Activated CD8-positive, alpha-beta memory T cell treated with anti-CD3 and anti-CD28 coated beads, Interleukin-2, amount 10 ng/mL, durations not matched to agents 7 days and 5 days (primary cell): ENCODE data around the gene ST6GALNAC1. TPM values are rescaled to one million over a fixed set of nuclear protein-coding genes. Genes with fewer than 3 reads are reported as not detected.
"Not testable (repeated sequence)": the region's sequence is repeated elsewhere in the genome, so short reads cannot be mapped to it uniquely, and the experiment has no call there.

Source experiments
- ATAC-seq: fragments of 150-1000 bp; cut with Tn5 transposase; one replicate; pipeline ENCODE4 v1.10.0; 2021; ENCODE audit warnings: moderate library complexity
- CTCF ChIA-PET: fragments of 350-600 bp; sonication (Branson Sonifier 250); formaldehyde crosslinking; loops from one replicate; lab custom pipeline; 2021; ENCODE audit warnings: antibody characterized with exemption; lab: Charles Lee
- DNase-seq: peaks from one replicate; pipeline ENCODE4 v3.0.0-alpha.2; 2020
- H3K27ac Mint-ChIP-seq: one replicate; pipeline ENCODE4 v1.8.0; 2021; ENCODE audit warnings: mild to moderate bottlenecking, mixed read lengths
- H3K27me3 Mint-ChIP-seq: one replicate; pipeline ENCODE4 v1.8.0; 2021; ENCODE audit warnings: mixed read lengths
- H3K36me3 Mint-ChIP-seq: one replicate; pipeline ENCODE4 v1.8.0; 2021; ENCODE audit warnings: mild to moderate bottlenecking, mixed read lengths
- H3K4me1 Mint-ChIP-seq: one replicate; pipeline ENCODE4 v1.8.0; 2021; ENCODE audit warnings: mixed read lengths
- H3K4me3 Mint-ChIP-seq: one replicate; pipeline ENCODE4 v1.8.0; 2021; ENCODE audit warnings: mild to moderate bottlenecking, moderate library complexity, mixed read lengths
- H3K9me3 Mint-ChIP-seq: one replicate; pipeline ENCODE4 v1.8.0; 2022; ENCODE audit warnings: low read depth, mixed read lengths
- total RNA-seq, 2 experiments: library from RNA; stranded (reverse); gene quantifications; one replicate each; pipeline ENCODE4 v1.2.3, GENCODE V29; 2021

The ST6GALNAC1 gene
- total RNA-seq, 2 experiments from 2014 or later: not detected

DNA sequence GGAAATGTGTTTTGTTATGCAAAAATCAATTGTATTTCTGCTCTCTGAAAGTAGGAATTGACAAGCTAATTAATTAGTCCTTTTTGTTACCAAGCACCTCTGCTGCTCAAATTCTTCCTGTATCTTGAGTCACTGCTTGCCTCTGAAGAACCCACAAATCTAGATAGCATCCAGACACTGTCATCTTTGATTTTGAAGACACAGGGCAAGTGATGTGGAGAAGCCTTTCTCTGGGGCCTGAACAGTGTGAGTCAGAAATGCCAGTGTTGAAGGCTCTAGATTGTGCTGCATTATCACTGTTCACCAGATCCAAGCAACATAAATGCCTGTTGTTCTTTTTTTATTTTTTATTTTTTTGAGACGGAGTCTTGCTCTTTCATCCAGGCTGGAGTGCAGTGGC is 10.9 kb upstream of the ST6GALNAC1 start:
- no peak for ATAC-seq
- Mint-ChIP-seq H3K27me3 (peaks cover 14% of the 10 kb centered on the region), H3K36me3 (no peaks in the 10 kb centered on the region), H3K4me3 (no peak overlapping the region), H3K27ac (no peak overlapping the region), H3K9me3 (no peaks in the 10 kb centered on the region), H3K4me1 (peaks cover 14% of the 10 kb centered on the region)
- no peak for DNase-seq
- CTCF ChIA-PET: interaction anchor here (0.6 to 0.8 kb wide), 2 partner anchors 34 to 411 kb away, joined by 3 to 4 read pairs; no protein-coding TSS in a partner anchor

DNA sequence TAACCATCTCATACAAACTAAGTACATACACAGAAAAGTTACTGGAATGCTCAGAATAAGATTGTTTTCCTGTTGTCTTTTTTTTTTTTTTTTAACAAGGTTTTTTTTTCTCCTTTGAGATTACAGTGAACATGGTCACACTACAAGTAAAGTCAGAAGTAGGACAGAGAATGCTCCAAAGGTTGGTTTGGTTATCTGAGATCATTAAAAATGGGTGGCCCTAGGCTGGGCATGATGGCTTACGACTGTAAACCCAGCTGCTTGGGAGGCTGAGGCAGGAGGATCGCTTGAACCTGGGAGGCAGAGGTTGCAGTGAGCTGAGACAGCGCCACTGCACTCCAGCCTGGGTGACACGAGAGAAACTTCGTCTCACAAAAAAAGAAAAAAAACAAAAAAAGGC is 6.9 kb upstream of the ST6GALNAC1 start:
- CTCF ChIA-PET: no interaction called here
- Mint-ChIP-seq H3K9me3 (peaks cover 3% of the 10 kb centered on the region), H3K36me3 (peaks cover 3% of the 10 kb centered on the region), H3K27me3 (peaks cover 25% of the 10 kb centered on the region), H3K4me3 (no peak overlapping the region), H3K4me1 (no peaks in the 10 kb centered on the region), H3K27ac (no peak overlapping the region)
- ATAC-seq (no peak), DNase-seq (no peak)

DNA sequence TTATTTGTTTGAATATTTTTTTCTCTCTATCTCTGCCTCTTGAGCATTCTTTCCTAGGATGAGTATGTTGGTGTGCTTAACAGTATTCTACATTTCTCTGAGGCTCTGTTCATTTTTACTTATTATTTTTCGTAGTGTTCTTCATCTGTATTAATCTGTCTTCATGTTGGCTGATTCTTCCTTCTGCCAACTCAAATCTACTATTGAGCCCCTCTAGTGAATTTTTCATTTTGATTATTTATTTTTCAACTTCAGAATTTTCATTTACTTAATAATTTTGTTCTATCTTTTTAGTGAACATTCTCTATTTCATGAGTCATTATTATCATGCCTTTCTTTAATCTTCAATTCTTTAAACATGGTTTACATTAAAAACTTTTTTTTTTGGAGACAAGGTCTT is 3.2 kb upstream of the ST6GALNAC1 start:
- H3K36me3 Mint-ChIP-seq: peaks cover 3% of the 10 kb centered on the region
- CTCF ChIA-PET: no interaction called here
- H3K9me3 Mint-ChIP-seq: peaks cover 3% of the 10 kb centered on the region
- DNase-seq: no peak
- no peaks in the 10 kb centered on the region for H3K4me1 Mint-ChIP-seq
- no peak overlapping the region for H3K27ac Mint-ChIP-seq
- no peak for ATAC-seq
- H3K4me3 Mint-ChIP-seq: no peak overlapping the region
- H3K27me3 Mint-ChIP-seq: peaks cover 31% of the 10 kb centered on the region

DNA sequence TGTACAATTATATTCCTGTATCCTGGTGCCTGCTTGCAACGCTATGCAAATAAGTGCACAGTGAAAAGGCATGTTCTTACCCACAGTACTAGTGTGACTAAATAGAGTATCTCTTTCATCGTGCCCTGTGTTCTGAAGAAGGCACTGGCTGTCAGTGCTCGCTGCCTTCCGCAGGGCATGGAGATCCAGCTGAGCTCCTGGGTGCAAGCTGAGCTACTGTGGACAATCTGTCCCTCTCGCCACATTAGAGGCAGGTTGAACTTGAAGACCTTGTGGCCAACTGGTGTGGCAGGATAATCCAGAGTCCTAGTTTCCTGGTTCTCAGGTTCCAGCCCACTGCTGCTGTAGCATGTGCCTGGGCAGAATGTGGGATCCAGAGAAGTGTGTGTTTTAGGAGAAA is 1.9 kb upstream of the ST6GALNAC1 start:
- peaks cover 31% of the 10 kb centered on the region for H3K27me3 Mint-ChIP-seq
- peaks cover 3% of the 10 kb centered on the region for H3K9me3 Mint-ChIP-seq
- ATAC-seq (no peak), DNase-seq (no peak)
- CTCF ChIA-PET: no interaction called here
- H3K36me3 Mint-ChIP-seq: peaks cover 3% of the 10 kb centered on the region
- no peak overlapping the region for H3K27ac Mint-ChIP-seq
- H3K4me1 Mint-ChIP-seq: no peaks in the 10 kb centered on the region
- no peak overlapping the region for H3K4me3 Mint-ChIP-seq

DNA sequence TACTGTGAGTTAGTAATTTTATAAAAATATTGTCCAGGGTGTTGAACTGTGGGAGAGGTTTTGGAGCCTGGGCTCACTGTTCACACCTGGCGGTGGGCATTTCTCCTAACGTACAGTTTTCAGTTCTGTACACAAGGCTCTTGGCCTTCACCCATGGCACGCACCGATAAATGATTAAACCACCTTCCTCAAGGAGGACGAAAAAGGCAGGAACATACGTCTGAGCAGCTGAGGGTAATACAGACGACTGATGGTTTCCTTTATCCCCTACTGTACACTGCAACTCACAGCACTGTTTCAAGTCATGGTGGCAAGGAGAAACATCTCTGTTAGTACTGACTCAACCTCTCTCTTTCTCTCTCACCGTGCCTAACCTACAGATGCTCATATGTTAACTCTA is 1.4 kb upstream of the ST6GALNAC1 start:
- CTCF ChIA-PET: no interaction called here
- peaks cover 3% of the 10 kb centered on the region for H3K9me3 Mint-ChIP-seq
- H3K36me3 Mint-ChIP-seq: peaks cover 3% of the 10 kb centered on the region
- no peak for DNase-seq
- no peak overlapping the region for H3K4me3 Mint-ChIP-seq
- no peak overlapping the region for H3K27ac Mint-ChIP-seq
- H3K4me1 Mint-ChIP-seq: no peaks in the 10 kb centered on the region
- no peak for ATAC-seq
- H3K27me3 Mint-ChIP-seq: peaks cover 31% of the 10 kb centered on the region

DNA sequence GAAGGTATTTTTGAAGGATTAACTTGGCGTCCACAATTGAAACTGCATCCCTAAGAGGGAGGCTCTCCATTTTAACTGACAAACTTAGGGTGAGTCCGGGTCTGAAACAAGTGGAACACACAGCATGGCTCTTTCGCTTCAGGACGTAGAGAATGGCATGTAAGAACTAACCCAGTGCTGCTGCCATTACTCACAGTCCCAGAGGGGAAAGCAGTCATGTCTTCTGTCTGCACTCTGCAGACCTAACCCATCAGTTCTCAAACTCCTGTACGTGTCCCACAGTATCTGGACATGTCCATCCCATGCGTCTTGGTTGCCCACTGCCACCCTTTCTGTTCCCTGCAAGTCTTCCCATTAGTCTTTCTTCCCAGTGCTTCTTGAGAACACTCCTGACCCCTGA is 563 bp downstream of the ST6GALNAC1 start:
- H3K9me3 Mint-ChIP-seq: peaks cover 3% of the 10 kb centered on the region

DNA sequence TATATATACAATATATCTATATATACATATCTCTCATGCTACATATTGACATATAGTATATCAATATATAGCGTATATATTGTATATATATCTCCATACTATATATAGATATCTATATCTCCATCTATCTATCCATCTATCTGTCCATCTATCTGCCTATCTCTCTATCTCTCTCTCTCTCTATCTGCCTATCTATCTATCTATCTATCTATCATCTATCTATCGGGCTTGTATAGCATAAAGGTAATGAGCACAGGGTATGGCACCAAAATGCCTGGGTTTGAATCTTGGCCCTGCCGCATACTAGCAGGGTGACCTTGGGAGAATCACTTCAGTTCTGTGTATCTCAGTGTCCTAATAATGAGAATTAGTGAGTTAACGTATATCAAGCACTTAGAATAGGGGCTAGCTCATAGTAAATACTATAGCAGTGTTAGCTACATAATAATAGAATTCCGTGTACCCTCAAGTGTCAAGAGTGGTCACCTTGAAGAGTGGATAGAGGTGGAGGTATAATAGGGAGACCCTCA is 1.5 kb downstream of the ST6GALNAC1 start:
- Mint-ChIP-seq H3K36me3 (peaks cover 3% of the 10 kb centered on the region), H3K9me3 (peaks cover 3% of the 10 kb centered on the region), H3K4me3 (no peak overlapping the region), H3K27ac (no peak overlapping the region), H3K4me1 (no peaks in the 10 kb centered on the region), H3K27me3 (peaks cover 35% of the 10 kb centered on the region)
- no peak for ATAC-seq
- no peak for DNase-seq
- CTCF ChIA-PET: no interaction called here

More for the DNA sequence above, 563 bp downstream of the ST6GALNAC1 start:
- ATAC-seq (no peak), DNase-seq (no peak)
- H3K4me3 Mint-ChIP-seq: no peak overlapping the region
- H3K4me1 Mint-ChIP-seq: no peaks in the 10 kb centered on the region
- peaks cover 34% of the 10 kb centered on the region for H3K27me3 Mint-ChIP-seq
- H3K36me3 Mint-ChIP-seq: peaks cover 3% of the 10 kb centered on the region
- H3K27ac Mint-ChIP-seq: no peak overlapping the region
- CTCF ChIA-PET: interaction anchor here (1.4 kb wide), 1 partner anchor 19 kb away, joined by 5 read pairs; no protein-coding TSS in a partner anchor

DNA sequence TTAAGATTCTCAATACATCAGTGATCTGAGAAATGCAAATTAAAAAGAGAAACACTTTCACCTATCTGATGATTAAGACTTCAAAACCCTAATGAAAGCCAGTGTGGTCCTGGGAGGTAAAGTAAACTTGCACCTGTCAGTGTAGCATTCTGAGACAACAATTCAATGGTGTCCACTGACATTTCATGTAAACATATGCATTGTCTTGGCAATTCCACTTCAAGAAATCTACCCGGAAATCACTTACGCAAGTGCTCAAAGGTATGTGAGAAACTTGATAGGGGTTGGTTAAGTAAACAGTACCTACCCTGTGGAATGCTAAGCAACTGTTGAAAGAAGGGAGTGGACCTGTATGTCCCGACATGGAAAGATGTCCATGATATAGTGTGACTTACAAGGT is 2.1 kb downstream of the ST6GALNAC1 start:
- H3K4me1 Mint-ChIP-seq: no peaks in the 10 kb centered on the region
- peaks cover 1% of the 10 kb centered on the region for H3K36me3 Mint-ChIP-seq
- CTCF ChIA-PET: no interaction called here
- peaks cover 1% of the 10 kb centered on the region for H3K9me3 Mint-ChIP-seq
- DNase-seq (no peak), ATAC-seq (no peak)
- no peak overlapping the region for H3K4me3 Mint-ChIP-seq
- H3K27me3 Mint-ChIP-seq: peaks cover 33% of the 10 kb centered on the region
- H3K27ac Mint-ChIP-seq: no peak overlapping the region

DNA sequence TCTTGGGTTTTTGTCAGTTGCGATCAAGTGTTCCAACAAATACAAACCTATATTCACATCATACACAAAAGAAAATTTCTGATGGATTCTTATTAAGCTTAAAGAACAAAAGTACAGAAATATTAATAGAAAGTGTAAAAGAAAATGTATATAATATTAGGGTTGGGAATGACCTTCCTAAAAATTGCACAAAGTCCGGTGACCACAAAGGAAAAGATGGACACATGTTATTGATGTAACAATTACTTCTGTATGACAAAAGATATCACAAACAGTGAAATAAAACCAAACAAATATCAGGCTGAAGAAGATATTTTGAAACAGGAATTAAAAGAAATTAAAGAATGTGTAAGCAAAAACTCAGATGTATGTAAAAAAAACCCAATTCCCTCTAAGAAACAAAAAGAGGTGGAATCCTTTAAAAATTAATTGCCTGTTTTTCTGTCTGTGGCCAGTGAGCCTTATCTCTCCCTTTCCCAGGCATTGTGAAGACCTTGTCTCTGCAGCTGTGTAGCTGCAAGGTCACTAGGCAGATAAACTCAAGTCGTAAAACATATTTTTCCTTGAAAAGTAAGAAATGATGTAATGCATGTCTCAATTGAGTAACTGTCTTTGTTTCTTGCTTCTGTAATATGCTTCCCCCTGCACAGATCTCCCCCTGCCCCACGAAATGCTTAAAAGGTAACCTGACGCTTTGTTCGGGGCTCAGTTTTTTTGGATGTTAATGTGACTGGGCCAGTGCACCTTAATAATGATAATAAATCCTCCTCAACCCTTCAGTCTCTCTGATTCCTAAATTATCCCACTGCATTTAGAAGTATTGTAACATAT is 2.8 kb downstream of the ST6GALNAC1 start:
- Mint-ChIP-seq H3K4me3 (no peak overlapping the region), H3K9me3 (no peaks in the 10 kb centered on the region), H3K27me3 (peaks cover 31% of the 10 kb centered on the region), H3K4me1 (no peaks in the 10 kb centered on the region), H3K36me3 (no peaks in the 10 kb centered on the region), H3K27ac (no peak overlapping the region)
- no peak for DNase-seq
- CTCF ChIA-PET: interaction anchor here (1.6 kb wide), 1 partner anchor 118 kb away, joined by 3 read pairs; no protein-coding TSS in a partner anchor
- no peak for ATAC-seq

DNA sequence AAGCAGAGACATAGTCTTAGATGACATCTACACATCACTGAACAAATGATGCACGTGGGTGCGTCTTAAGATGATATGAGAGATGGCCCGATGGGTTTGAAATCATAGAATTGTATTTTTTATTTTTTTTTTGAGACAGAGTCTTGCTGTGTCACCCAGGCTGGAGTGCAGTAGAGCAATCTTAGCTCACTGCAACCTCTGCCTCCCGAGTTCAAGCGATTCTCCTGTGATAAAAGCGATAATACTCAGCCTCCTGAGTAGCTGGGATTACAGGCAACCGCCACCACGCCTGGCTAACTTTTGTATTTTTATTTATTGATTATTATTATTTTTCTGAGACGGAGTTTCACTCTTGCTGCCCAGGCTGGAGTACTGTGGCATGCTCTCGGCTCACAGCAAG is 5.3 kb downstream of the ST6GALNAC1 start:
- Mint-ChIP-seq H3K4me1 (no peaks in the 10 kb centered on the region), H3K36me3 (no peaks in the 10 kb centered on the region), H3K9me3 (no peaks in the 10 kb centered on the region), H3K27ac (no peak overlapping the region), H3K4me3 (no peak overlapping the region), H3K27me3 (peaks cover 33% of the 10 kb centered on the region)
- no peak for DNase-seq
- no peak for ATAC-seq
- CTCF ChIA-PET: interaction anchor here (0.8 to 1.5 kb wide), 3 partner anchors 14 to 115 kb away, joined by 3 to 5 read pairs (median 4); no protein-coding TSS in a partner anchor

DNA sequence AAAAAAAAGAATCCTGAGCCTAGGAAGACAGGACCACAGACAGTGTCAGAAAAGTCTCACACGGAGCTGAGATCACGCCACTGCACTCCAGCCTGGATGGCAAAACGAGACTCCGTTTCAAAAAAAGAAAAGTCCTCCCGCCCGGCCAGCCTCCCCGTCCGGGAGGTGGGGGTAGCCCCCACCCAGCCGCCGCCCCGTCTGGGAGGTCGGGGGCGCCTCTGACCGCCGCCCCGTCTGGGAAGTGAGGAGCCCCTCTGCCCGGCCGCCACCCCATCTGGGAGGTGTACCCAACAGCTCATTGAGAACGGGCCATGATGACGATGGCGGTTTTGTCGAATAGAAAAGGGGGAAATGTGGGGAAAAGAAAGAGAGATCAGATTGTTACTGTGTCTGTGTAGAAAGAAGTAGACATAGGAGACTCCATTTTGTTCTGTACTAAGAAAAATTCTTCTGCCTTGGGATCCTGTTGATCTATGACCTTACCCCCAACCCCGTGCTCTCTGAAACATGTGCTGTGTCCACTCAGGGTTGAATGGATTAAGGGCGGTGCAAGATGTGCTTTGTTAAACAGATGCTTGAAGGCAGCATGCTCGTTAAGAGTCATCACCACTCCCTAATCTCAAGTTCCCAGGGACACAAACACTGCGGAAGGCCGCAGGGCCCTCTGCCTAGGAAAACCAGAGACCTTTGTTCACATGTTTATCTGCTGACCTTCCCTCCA is 6.9 kb downstream of the ST6GALNAC1 start:
- H3K4me3 Mint-ChIP-seq, ATAC-seq, CTCF ChIA-PET, DNase-seq, H3K27ac Mint-ChIP-seq, H3K36me3 Mint-ChIP-seq, H3K9me3 Mint-ChIP-seq, H3K4me1 Mint-ChIP-seq: not testable (repeated sequence)
- H3K27me3 Mint-ChIP-seq: peaks cover 28% of the 10 kb centered on the region

DNA sequence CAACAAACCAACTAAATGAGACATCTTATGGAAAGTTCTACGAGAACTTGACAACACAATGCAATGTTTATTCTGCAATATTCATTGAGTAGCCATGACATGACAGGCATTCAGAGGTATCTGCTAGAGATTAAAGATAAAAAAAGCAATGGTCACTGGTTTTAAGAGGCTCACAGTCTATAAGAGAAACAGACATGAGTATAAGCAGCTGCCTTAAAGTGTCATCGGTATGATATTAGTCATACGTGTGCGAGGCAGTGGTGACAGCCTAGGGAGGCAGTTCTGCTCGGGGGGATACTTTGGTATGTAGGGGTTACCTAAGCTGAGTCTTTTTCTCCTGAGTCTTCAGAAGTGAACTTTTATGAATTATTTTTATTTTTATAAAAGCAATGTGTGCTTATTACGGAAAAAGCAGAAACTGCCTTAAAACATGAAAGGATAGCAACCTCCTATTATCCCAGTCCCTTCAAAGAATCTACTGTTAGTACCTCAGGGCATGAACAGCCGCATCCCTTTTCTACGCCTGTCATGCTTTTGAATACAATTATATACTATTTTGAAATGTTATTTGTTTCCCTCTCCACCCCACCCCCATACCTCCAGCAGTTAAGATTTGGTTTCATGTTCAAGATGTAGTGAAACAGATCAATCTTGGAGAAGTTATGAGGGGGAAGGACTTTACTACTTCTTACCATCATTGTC is 7.7 kb downstream of the ST6GALNAC1 start:
- Mint-ChIP-seq H3K4me1 (no peaks in the 10 kb centered on the region), H3K4me3 (no peak overlapping the region)
- CTCF ChIA-PET: interaction anchor here (4.1 kb wide), 1 partner anchor 12 kb away, joined by 15 read pairs; no protein-coding TSS in a partner anchor

DNA sequence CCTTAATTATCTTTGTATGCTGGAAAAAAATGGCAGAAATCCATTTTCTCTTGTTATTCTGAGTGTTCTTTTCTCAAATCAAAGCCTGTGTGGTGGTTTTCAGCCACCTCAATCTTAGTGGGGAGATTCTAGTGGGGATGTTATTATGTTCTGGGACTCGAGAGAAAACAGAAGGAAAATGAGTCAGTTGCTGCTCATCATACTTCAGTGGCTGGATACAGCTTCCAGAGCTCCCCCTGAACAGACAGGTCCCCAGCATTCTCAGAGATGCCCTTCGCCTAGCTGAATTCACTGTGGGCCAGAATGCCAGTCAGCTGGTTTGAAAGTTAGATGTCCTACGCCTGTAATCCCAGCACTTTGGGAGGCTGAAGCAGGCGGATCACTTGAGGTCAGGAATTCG is 8.5 kb downstream of the ST6GALNAC1 start:
- no peaks in the 10 kb centered on the region for H3K4me1 Mint-ChIP-seq
- CTCF ChIA-PET: interaction anchor here (4.1 kb wide), 1 partner anchor 12 kb away, joined by 15 read pairs; no protein-coding TSS in a partner anchor
- no peak for DNase-seq

More for the DNA sequence above, 7.7 kb downstream of the ST6GALNAC1 start:
- DNase-seq (no peak), ATAC-seq (no peak)
- Mint-ChIP-seq H3K36me3 (no peaks in the 10 kb centered on the region), H3K27ac (no peak overlapping the region), H3K27me3 (peaks cover 25% of the 10 kb centered on the region), H3K9me3 (no peaks in the 10 kb centered on the region)

More for the DNA sequence above, 8.5 kb downstream of the ST6GALNAC1 start:
- Mint-ChIP-seq H3K9me3 (no peaks in the 10 kb centered on the region), H3K4me3 (no peak overlapping the region), H3K27ac (no peak overlapping the region), H3K27me3 (peaks cover 23% of the 10 kb centered on the region), H3K36me3 (no peaks in the 10 kb centered on the region)
- no peak for ATAC-seq
